ENCODE data around the gene CSRP2.

CSRP2 gene

GRCh38 chr12:76891609-76892008 lies 12.8 kb upstream of the CSRP2 start:
- DNase-seq (ENCODE audit: low read depth, low spot score) = no peak

- DNase-seq (ENCODE audit: low read depth, low spot score) = no peak
These were observed 11.6 kb upstream of the CSRP2 start for GRCh38 chr12:76890151-76891143.

GRCh38 chr12:76888775-76889174 lies 10.0 kb upstream of the CSRP2 start:
- DNase-seq (ENCODE audit: low read depth, low spot score) = no peak

GRCh38 chr12:76883811-76884210 lies 5.0 kb upstream of the CSRP2 start:
- DNase-seq (ENCODE audit: low read depth, low spot score) = no peak

GRCh38 chr12:76883151-76883550 lies 4.3 kb upstream of the CSRP2 start:
- peak; percentile 18 for DNase-seq (ENCODE audit: low read depth, low spot score)

- no peak for DNase-seq (ENCODE audit: low read depth, low spot score)
These were observed 3.5 kb upstream of the CSRP2 start for GRCh38 chr12:76882367-76882766.

- no peak for DNase-seq (ENCODE audit: low read depth, low spot score)
These were observed 2.3 kb upstream of the CSRP2 start for GRCh38 chr12:76881142-76881541.

GRCh38 chr12:76880519-76881023 lies 1.8 kb upstream of the CSRP2 start:
- DNase-seq (ENCODE audit: low read depth, low spot score) = no peak

- DNase-seq (ENCODE audit: low read depth, low spot score) = no peak
These were observed 1.1 kb upstream of the CSRP2 start for GRCh38 chr12:76879710-76880518.

GRCh38 chr12:76878099-76878898 lies 520 bp downstream of the CSRP2 start:
- peak; percentile 74 for DNase-seq (ENCODE audit: low read depth, low spot score)

- no peak for DNase-seq (ENCODE audit: low read depth, low spot score)
These were observed 2.1 kb downstream of the CSRP2 start for GRCh38 chr12:76876696-76877229.

- peak; percentile 59 for DNase-seq (ENCODE audit: low read depth, low spot score)
These were observed 4.2 kb downstream of the CSRP2 start for GRCh38 chr12:76874491-76875190.

GRCh38 chr12:76874027-76874426 lies 4.8 kb downstream of the CSRP2 start:
- no peak for DNase-seq (ENCODE audit: low read depth, low spot score)

GRCh38 chr12:76872415-76872814 lies 6.4 kb downstream of the CSRP2 start:
- peak; percentile 47 for DNase-seq (ENCODE audit: low read depth, low spot score)

GRCh38 chr12:76871742-76872141 lies 7.1 kb downstream of the CSRP2 start:
- DNase-seq (ENCODE audit: low read depth, low spot score) = no peak

- no peak for DNase-seq (ENCODE audit: low read depth, low spot score)
These were observed 7.7 kb downstream of the CSRP2 start for GRCh38 chr12:76871082-76871481.

- peak; percentile 14 for DNase-seq (ENCODE audit: low read depth, low spot score)
These were observed 12.1 kb downstream of the CSRP2 start for GRCh38 chr12:76866726-76867125.

GRCh38 chr12:76866151-76866567 lies 12.7 kb downstream of the CSRP2 start:
- DNase-seq (ENCODE audit: low read depth, low spot score) = no peak

- DNase-seq (ENCODE audit: low read depth, low spot score) = no peak
These were observed 13.9 kb downstream of the CSRP2 start for GRCh38 chr12:76864791-76865400.

GRCh38 chr12:76863837-76864236 lies 15.0 kb downstream of the CSRP2 start:
- no peak for DNase-seq (ENCODE audit: low read depth, low spot score)

Measured in ELF-1 (cell line).